Adrenal gland (tissue), 19 donors: Measurements from ENCODE around the gene ANO7. TPM values are rescaled to one million over a fixed set of nuclear protein-coding genes. Genes with fewer than 3 reads are reported as not detected.

ENCODE experiments used
- DNase-seq, 7 donors: peaks; one replicate each; pipeline ENCODE4 v3.0.0-alpha.2; 2019 to 2020
- H3K27ac ChIP-seq, 5 donors: fragments of 200-600 bp; sonication (generic) in 4 of 5; 1 replicate in 3 of 5; 2 replicates in 2 of 5; pipeline versions ENCODE4 v1.5.1 to v1.8.0; 2016 to 2020; ENCODE audit warnings: mild to moderate bottlenecking in 1 of 5
- H3K27me3 ChIP-seq: fragments of 200-600 bp; 2 replicates; pipeline ENCODE4 v1.8.0; 2021
- H3K36me3 ChIP-seq, 2 donors: fragments of 200-600 bp; replicated peaks in 1 of 2; 1 replicate in 1 of 2; 2 replicates in 1 of 2; pipeline versions ENCODE4 v1.5.1 to v1.8.0; 2018 to 2022
- H3K4me1 ChIP-seq, 2 donors: fragments of 200-600 bp; replicated peaks in 1 of 2; 1 replicate in 1 of 2; 2 replicates in 1 of 2; pipeline versions ENCODE4 v1.5.1 to v1.8.0; 2018 to 2021
- H3K4me3 ChIP-seq, 4 donors: fragments of 200-600 bp; sonication (generic) in 3 of 4; one replicate each; pipeline ENCODE4 v1.5.1; 2016 to 2018
- H3K9me3 ChIP-seq, 3 donors: fragments of 200-600 bp; sonication (generic) in 1 of 3; replicated peaks in 1 of 3; 1 replicate in 2 of 3; 2 replicates in 1 of 3; pipeline versions ENCODE4 v1.5.1 to v1.8.0; 2016 to 2021
- CTCF ChIP-seq, 6 experiments: fragments of 450-650 bp in 4 of 6; fragments of 200-600 bp in 2 of 6; sonication (generic) in 1 of 6; IDR thresholded peaks; 1 replicate in 5 of 6; 2 replicates in 1 of 6; pipeline versions ENCODE4 v1.5.1 to v1.8.0; 2016 to 2021; ENCODE audit warnings: antibody characterized with exemption in 6 of 6, mild to moderate bottlenecking in 2 of 6, moderate library complexity in 1 of 6
- POLR2A ChIP-seq, 2 donors: fragments of 450-650 bp; IDR thresholded peaks; one replicate each; pipeline ENCODE4 v1.6.1; 2017; ENCODE audit warnings: antibody characterized with exemption in 2 of 2, mild to moderate bottlenecking in 2 of 2, moderate library complexity in 1 of 2
- WGBS, 4 donors: extraction: QIAGEN DNeasy Blood & Tissue Kit in 2 of 4; methylation state at CpG; one replicate each; pipeline versions ENCODE4 v1.1.5 to v1.1.7; 2013 to 2017; 5-methylcytosine and 5-hydroxymethylcytosine counted together
- intact Hi-C, 2 donors: fragments of 100-400 bp; cut with DNase I; formaldehyde crosslinking; loops; one replicate each; pipeline versions ENCODE4 v1.14.1 to v1.15.0; 2022 to 2023
- long read RNA-seq, 10 donors: library from polyadenylated mRNA in 3 of 10; unstranded in 2 of 10; stranded (forward) in 1 of 10; transcript quantifications; one replicate each; pipeline ENCODE4 v2.0.0 and lab custom pipeline, GENCODE V29; 2021 to 2026
- polyA plus RNA-seq, 3 donors: library from polyadenylated mRNA; stranded (reverse); fragments of 200-250 nt in 2 of 3; fragments of 350-450 nt in 1 of 3; fragmentation: Illumina TruSeq in 1 of 3; extraction: RNeasy Lipid Tissue Mini Kit (QIAGEN cat#74804) in 1 of 3; gene quantifications; one replicate each; pipeline ENCODE4 v1.2.3, GENCODE V29; 2013 to 2014
- total RNA-seq, 9 donors: library from RNA; depleted of rRNA in 4 of 9; stranded (reverse); fragments of >200 nt in 4 of 9; fragments of 120-200 nt in 1 of 9; fragmentation: NEBNext Ultra II Directional in 1 of 9; extraction: Animal tissue kit (Norgen Biotek cat#: 25700) in 1 of 9; gene quantifications; one replicate each; pipeline versions ENCODE4 v1.1.0 to v1.2.4, GENCODE V29; 2013 to 2023
- donor health status: healthy with polysubstance abuse.
- donor health status: Bipolar disorder and iron deficiency.
- donor health status: DM: yes; HTN: yes; CAD: no.
- donor health status: DM: no; HTN: no; CAD: no.
- donor health status: DM: no; HTN: no; CAD: no.
- donor health status: DM: yes; HTN: yes; CAD: no.

Gene ANO7, protein sequence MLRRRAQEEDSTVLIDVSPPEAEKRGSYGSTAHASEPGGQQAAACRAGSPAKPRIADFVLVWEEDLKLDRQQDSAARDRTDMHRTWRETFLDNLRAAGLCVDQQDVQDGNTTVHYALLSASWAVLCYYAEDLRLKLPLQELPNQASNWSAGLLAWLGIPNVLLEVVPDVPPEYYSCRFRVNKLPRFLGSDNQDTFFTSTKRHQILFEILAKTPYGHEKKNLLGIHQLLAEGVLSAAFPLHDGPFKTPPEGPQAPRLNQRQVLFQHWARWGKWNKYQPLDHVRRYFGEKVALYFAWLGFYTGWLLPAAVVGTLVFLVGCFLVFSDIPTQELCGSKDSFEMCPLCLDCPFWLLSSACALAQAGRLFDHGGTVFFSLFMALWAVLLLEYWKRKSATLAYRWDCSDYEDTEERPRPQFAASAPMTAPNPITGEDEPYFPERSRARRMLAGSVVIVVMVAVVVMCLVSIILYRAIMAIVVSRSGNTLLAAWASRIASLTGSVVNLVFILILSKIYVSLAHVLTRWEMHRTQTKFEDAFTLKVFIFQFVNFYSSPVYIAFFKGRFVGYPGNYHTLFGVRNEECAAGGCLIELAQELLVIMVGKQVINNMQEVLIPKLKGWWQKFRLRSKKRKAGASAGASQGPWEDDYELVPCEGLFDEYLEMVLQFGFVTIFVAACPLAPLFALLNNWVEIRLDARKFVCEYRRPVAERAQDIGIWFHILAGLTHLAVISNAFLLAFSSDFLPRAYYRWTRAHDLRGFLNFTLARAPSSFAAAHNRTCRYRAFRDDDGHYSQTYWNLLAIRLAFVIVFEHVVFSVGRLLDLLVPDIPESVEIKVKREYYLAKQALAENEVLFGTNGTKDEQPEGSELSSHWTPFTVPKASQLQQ
- 1 to 10 TPM; 1.1 to 5.1 (median 1.9) TPM for total RNA-seq
- polyA plus RNA-seq: 1 to 10 TPM in 2 of 3 donors, under 1 TPM in 1; 0.48 to 2.1 (median 1.7) TPM
- long read RNA-seq, donor 1, partial matches to known transcripts: 0 of 1 reads
- long read RNA-seq, donor 1, other reads (novel, unspliced or antisense): 0 of 1 reads
- long read RNA-seq, donor 2: 0 reads
- long read RNA-seq, donor 3, partial matches to known transcripts: 0 of 1 reads
- long read RNA-seq, donor 3, other reads (novel, unspliced or antisense): 0 of 1 reads
- long read RNA-seq, donor 4, partial matches to known transcripts: 0 of 3 reads
- long read RNA-seq, donor 4, other reads (novel, unspliced or antisense): 1 of 3 reads
- long read RNA-seq, donor 5, partial matches to known transcripts: 0 of 10 reads
- long read RNA-seq, donor 5, other reads (novel, unspliced or antisense): 5 of 10 reads
- long read RNA-seq, donor 6: 0 reads
- long read RNA-seq, donor 7, partial matches to known transcripts: 0 of 2 reads
- long read RNA-seq, donor 7, other reads (novel, unspliced or antisense): 0 of 2 reads
- long read RNA-seq, donor 8, partial matches to known transcripts: 0 of 1 reads
- long read RNA-seq, donor 8, other reads (novel, unspliced or antisense): 0 of 1 reads
- long read RNA-seq, donor 9, partial matches to known transcripts: 214 of 214 reads
- long read RNA-seq, donor 9, other reads (novel, unspliced or antisense): 0 of 214 reads
- long read RNA-seq, donor 10: 0 reads

GRCh38 chr2:241188361-241189092 is at the start of gene ANO7:
ANO7 (plus strand) TSS chr2:241188677; CDS start chr2:241190064, 1,387 bp downstream.
- Histone ChIP-seq H3K4me3 (no peak within 1 kb of the TSS), H3K4me1 (no peaks in the 10 kb centered on the region), H3K27ac (no peak within 1 kb of the TSS), H3K36me3 (no peaks in the 10 kb centered on the region), H3K27me3 (no peaks in the 10 kb centered on the region), H3K9me3 (no peaks in the 10 kb centered on the region)
- no peak for DNase-seq
- intact Hi-C loops: no loop called here
- 76 to 82% (median 82%) methylated on average over 3 to 21 of the region's 21 CpGs for WGBS, 4 donors
- TF ChIP-seq CTCF (IDR thresholded peaks at IDR 0.05): no peak
- no peak for TF ChIP-seq POLR2A (IDR thresholded peaks at IDR 0.05)

DNA sequence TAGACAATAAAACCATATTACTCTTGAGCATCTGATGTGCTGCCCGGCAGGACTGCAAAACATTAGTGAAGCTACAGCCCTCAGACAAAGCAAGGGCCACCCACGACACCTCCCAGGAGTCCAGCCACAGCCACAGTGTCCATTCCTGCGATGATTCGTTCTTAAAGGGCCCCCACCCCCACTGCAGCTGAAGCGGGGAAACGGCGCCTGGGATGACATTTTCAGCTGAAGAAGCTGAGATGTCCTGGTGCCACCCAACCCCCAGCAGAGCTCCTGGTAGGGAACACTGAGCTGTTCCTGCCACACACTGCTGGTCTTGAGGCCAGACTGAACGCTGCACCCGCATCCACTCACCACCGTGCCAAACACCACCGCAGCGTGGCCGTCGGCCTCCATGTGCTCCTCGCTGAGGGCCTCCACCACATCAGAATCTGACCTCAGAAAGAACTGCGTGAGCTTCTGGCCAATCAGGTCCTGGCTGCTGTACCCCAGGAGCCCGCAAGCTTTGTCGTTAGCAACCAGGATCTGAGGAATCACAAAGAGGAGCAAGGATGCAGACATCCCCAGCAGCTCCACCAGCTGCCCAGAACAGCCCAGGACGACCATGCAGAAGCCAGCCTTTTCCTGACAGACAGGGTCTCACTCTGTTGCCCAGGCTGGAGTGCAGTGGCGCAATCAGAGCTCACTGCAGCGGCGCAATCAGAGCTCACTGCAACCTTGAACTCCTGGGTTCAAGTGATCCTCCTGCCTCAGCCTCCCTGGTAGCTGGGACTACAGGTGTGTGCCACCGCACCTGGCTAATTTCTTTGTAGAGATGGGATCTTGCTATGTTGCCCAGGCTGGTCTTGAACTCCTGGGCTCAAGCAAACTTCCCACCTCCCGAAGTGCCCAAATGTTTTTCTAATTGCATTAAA is 48.7 kb upstream of the ANO7 start:
- WGBS, 4 donors: 91 to 97% (median 95%) methylated on average over 11 to 24 of the region's 24 CpGs
- peak in 1 of 7 donors; percentile 2 for DNase-seq
- no peaks in the 10 kb centered on the region for H3K36me3 ChIP-seq
- H3K4me1 ChIP-seq: no peaks in the 10 kb centered on the region
- intact Hi-C loops: no loop called here
- H3K27me3 ChIP-seq: no peaks in the 10 kb centered on the region
- no peak overlapping the region for H3K27ac ChIP-seq
- no peak overlapping the region for H3K4me3 ChIP-seq
- TF ChIP-seq POLR2A (IDR thresholded peaks at IDR 0.05) (no peak), CTCF (IDR thresholded peaks at IDR 0.05) (no peak)
- no peaks in the 10 kb centered on the region for H3K9me3 ChIP-seq

GRCh38 chr2:241140445-241140840 is 48.0 kb upstream of the ANO7 start:
- Histone ChIP-seq H3K27ac (no peak overlapping the region), H3K4me1 (no peaks in the 10 kb centered on the region), H3K27me3 (no peaks in the 10 kb centered on the region), H3K36me3 (no peaks in the 10 kb centered on the region), H3K9me3 (no peaks in the 10 kb centered on the region), H3K4me3 (no peak overlapping the region)
- 95 to 96% (median 95%) methylated on average over 10 of the region's 10 CpGs for WGBS, 4 donors
- TF ChIP-seq CTCF (IDR thresholded peaks at IDR 0.05) (no peak), POLR2A (IDR thresholded peaks at IDR 0.05) (no peak)
- DNase-seq: no peak
- intact Hi-C loops: no loop called here
